ENCODE measurements around the gene SKP1.
"Not testable (repeated sequence)": the region's sequence is repeated elsewhere in the genome, so short reads cannot be mapped to it uniquely, and the experiment has no call there.

Gene SKP1

GRCh38 chr5:134176511-134177368 is at the start of gene SKP1:
Gene SKP1 (minus strand): TSS chr5:134176950. CDS start chr5:134174022, 2,928 bp downstream.
- DNase-seq (ENCODE audit: low read depth) = peak; percentile 44
- TF ChIP-seq CTCF (IDR thresholded peaks at IDR 0.05; ENCODE audit: low read depth, low read length, missing control alignments) = no peak
- peak within 1 kb of the TSS; percentile 95 for H3K4me3 ChIP-seq (ENCODE audit: low read depth, low read length)

GRCh38 chr5:134225780-134226440 is 49.2 kb upstream of the SKP1 start, which contains the start of gene PPP2CA:
Gene PPP2CA (minus strand): TSS chr5:134226073. CDS start chr5:134225861, 212 bp downstream.
- TF ChIP-seq CTCF (IDR thresholded peaks at IDR 0.05; ENCODE audit: low read depth, low read length, missing control alignments) = no peak
- peak within 1 kb of the TSS; percentile 100 for H3K4me3 ChIP-seq (ENCODE audit: low read depth, low read length)
- DNase-seq (ENCODE audit: low read depth) = peak; percentile 92

DNA sequence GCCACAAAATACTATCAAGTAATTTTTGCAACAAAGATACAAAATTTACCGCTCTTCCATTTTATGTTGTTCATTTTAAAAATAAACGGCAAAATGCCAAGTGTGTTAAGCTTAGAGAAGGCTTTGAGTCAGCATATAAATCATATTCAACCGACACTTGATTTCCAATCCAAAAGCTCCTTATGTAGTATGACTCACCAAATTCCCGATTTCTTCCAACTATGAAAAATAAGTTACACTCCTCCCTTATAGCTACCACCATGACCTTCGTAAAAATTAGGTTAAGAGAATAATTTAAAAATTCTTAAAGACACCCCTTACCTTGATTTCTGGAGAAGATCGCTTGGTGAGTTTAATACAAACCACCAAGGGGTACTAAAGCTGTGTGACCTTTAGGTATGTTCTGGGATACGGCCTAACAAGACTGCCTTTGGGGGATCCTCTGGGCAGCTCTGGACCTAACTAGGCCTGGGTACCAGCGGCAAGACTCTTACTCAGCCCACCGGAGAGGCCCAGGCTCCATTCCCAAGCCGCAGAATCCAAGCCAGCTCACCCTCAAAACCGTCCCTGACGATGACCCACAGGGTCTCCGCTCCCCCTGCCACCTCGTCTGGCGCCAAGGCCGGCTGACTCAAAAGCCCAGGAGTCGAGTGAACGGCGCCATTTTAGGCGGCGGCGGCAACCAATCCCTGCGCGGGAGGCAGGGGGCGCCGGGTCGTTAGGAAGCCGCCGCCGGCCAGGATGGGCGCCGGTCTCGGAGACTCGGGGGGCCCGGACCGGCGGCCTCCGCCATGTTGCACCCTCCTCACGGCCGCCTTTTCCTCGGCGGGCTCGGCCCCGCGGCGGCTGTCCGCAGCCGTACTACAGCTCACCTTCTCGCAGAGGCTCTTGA is 48.4 kb upstream of the SKP1 start:
- peak overlapping the region; percentile 100 for H3K4me3 ChIP-seq (ENCODE audit: low read depth, low read length)
- TF ChIP-seq CTCF (IDR thresholded peaks at IDR 0.05; ENCODE audit: low read depth, low read length, missing control alignments) = no peak
- no peak for DNase-seq (ENCODE audit: low read depth)

- TF ChIP-seq CTCF (IDR thresholded peaks at IDR 0.05; ENCODE audit: low read depth, low read length, missing control alignments) = no peak
- DNase-seq (ENCODE audit: low read depth) = no peak
- H3K4me3 ChIP-seq (ENCODE audit: low read depth, low read length) = peak overlapping the region; percentile 100
Measured at GRCh38 chr5:134223406-134224248, 46.9 kb upstream of the SKP1 start.

GRCh38 chr5:134221690-134222089 is 44.9 kb upstream of the SKP1 start:
- not testable (repeated sequence) for DNase-seq (ENCODE audit: low read depth)
- peak overlapping the region; percentile 28; the same call in 1 of the 2 replicates for H3K4me3 ChIP-seq (ENCODE audit: low read depth, low read length)

- no peak overlapping the region for H3K4me3 ChIP-seq (ENCODE audit: low read depth, low read length)
- TF ChIP-seq CTCF (IDR thresholded peaks at IDR 0.05; ENCODE audit: low read depth, low read length, missing control alignments) = no peak
- no peak for DNase-seq (ENCODE audit: low read depth)
Measured at GRCh38 chr5:134215757-134216156, 39.0 kb upstream of the SKP1 start.

DNA sequence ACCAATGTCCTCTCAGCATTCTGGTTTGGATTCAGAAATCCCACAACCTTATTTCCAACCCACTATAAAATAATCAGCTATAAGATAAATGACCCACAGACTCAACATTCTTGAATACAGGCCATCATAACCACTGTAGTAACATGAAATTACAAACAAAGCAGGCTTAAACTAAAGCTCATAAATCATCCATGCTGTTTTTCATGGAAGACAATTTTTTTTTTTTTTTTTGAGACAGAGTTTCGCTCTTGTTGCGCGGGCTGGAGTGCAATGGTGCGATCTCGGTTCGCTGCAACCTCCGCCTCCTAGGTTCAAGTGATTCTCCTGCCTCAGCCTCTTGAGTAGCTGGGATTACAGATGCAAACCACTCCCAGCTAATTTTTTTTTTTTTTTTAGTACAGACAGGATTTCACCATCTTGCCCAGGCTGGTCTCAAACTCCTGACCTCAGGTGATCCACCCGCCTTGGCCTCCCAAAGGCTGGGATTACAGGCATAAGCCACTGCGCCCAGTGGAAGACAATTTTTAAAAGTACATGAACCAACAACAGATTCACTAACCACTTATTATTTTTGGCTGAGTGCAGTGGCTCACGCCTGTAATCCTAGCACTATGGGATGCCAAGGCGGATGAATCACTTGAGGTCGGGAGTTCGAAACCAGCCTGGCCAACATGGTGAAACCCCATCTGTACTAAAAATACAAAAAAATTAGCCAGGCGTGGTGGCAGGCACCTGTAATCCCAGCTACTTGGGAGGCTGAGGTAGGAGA is 34.7 kb upstream of the SKP1 start:
- H3K4me3 ChIP-seq (ENCODE audit: low read depth, low read length); DNase-seq (ENCODE audit: low read depth): not testable (repeated sequence)

All from GM12864 (cell line).